HUES64 (cell line): ENCODE measurements around the gene GPR141.

Source experiments
- H3K27ac ChIP-seq: 2 replicates; pipeline ENCODE4 v1.7.0; 2013; ENCODE audit warnings: low read depth, low read length, inconsistent platforms
- H3K27me3 ChIP-seq: 2 replicates; pipeline ENCODE4 v1.6.1; 2013; ENCODE audit warnings: mild to moderate bottlenecking, low read length; ENCODE audit not compliant: insufficient read depth
- H3K36me3 ChIP-seq: 2 replicates; pipeline ENCODE4 v1.6.1; 2013; ENCODE audit warnings: mild to moderate bottlenecking, low read length; ENCODE audit not compliant: insufficient read depth
- H3K4me1 ChIP-seq: 2 replicates; pipeline ENCODE4 v1.6.1; 2013; ENCODE audit warnings: mild to moderate bottlenecking, low read length, moderate library complexity; ENCODE audit not compliant: insufficient read depth
- H3K4me3 ChIP-seq: 2 replicates; pipeline ENCODE4 v1.5.1; 2013; ENCODE audit warnings: mild to moderate bottlenecking, low read length, moderate library complexity
- H3K9ac ChIP-seq: 2 replicates; pipeline ENCODE4 v1.6.1; 2013; ENCODE audit warnings: mild to moderate bottlenecking, low read depth, low read length
- H3K9me3 ChIP-seq: 2 replicates; pipeline ENCODE4 v1.6.1; 2013; ENCODE audit warnings: low read depth, low read length; ENCODE audit not compliant: insufficient read depth
- WGBS: fragments of 150-250, 120-280 bp; methylation state at CpG from one replicate; pipeline ENCODE4 v1.1.7; 2013; ENCODE audit warnings: missing lambda C conversion rate; 5-methylcytosine and 5-hydroxymethylcytosine counted together

GPR141 gene

GRCh38 chr7:37765872-37766525 is 82.4 kb downstream of the GPR141 start:
- H3K9ac ChIP-seq: no peak overlapping the region
- H3K36me3 ChIP-seq: no peaks in the 10 kb centered on the region
- H3K4me1 ChIP-seq: no peaks in the 10 kb centered on the region
- no peak overlapping the region for H3K27ac ChIP-seq
- H3K27me3 ChIP-seq: no peaks in the 10 kb centered on the region
- WGBS: 89% methylated on average over 5 of the region's 6 CpGs
- H3K4me3 ChIP-seq: no peak overlapping the region
- no peaks in the 10 kb centered on the region for H3K9me3 ChIP-seq

GRCh38 chr7:37768611-37769010 is 85.0 kb downstream of the GPR141 start:
- H3K4me1 ChIP-seq: no peaks in the 10 kb centered on the region
- no peaks in the 10 kb centered on the region for H3K36me3 ChIP-seq
- no peak overlapping the region for H3K4me3 ChIP-seq
- no peak overlapping the region for H3K27ac ChIP-seq
- 94% methylated on average over 1 of the region's 1 CpG for WGBS
- no peaks in the 10 kb centered on the region for H3K27me3 ChIP-seq
- H3K9ac ChIP-seq: no peak overlapping the region
- peaks cover 5% of the 10 kb centered on the region; the same call in 1 of the 2 replicates for H3K9me3 ChIP-seq

DNA sequence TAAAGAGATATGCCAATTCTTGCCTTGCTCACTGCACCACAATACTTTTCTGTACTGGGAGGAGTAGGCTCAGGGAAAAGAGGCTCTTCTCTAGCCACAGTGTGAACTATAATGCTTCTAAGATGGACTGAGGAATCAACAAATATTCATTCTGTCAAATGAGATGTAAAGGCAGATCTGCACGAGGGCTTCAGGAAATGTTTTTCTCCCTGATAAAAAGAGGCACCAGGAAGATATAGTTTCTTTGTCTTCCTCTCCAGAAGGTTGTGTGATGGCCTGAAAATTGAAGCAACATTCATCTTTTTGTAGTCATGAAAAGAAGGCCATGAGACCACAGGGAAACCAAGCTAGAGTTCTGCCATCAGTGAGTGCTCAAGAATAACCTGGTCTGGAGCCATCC is 85.7 kb downstream of the GPR141 start:
- Histone ChIP-seq H3K9me3 (peaks cover 8% of the 10 kb centered on the region), H3K4me3 (no peak overlapping the region), H3K27ac (no peak overlapping the region), H3K9ac (no peak overlapping the region), H3K36me3 (no peaks in the 10 kb centered on the region), H3K4me1 (no peaks in the 10 kb centered on the region), H3K27me3 (no peaks in the 10 kb centered on the region)
- WGBS: 95% methylated on average over 1 of the region's 1 CpG

DNA sequence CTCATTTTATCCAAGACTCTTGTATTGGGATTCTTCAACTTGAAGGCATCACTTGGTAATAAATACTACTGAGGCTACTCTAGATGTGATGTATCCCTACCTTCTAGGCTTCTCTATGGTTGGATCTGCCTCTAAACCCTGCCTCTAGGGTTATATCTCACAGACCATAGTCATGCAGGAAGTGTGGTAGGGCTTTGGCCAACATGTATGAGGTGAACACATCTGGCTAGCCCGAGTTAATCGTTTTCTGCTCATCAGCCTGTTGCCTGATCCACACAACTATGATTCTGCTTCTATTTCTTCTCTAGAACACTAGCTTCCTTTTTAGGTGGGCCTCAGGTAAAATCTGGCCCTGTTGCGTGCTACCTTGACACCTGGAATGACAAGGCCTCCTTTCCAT is 86.2 kb downstream of the GPR141 start:
- no peaks in the 10 kb centered on the region for H3K27me3 ChIP-seq
- WGBS: 96% methylated on average over 3 of the region's 3 CpGs
- no peaks in the 10 kb centered on the region for H3K36me3 ChIP-seq
- no peaks in the 10 kb centered on the region for H3K4me1 ChIP-seq
- no peak overlapping the region for H3K27ac ChIP-seq
- H3K9ac ChIP-seq: no peak overlapping the region
- H3K9me3 ChIP-seq: peaks cover 9% of the 10 kb centered on the region
- no peak overlapping the region for H3K4me3 ChIP-seq

GRCh38 chr7:37770838-37771237 is 87.3 kb downstream of the GPR141 start:
- no peaks in the 10 kb centered on the region for H3K27me3 ChIP-seq
- no peak overlapping the region for H3K27ac ChIP-seq
- H3K4me3 ChIP-seq: no peak overlapping the region
- H3K4me1 ChIP-seq: no peaks in the 10 kb centered on the region
- no peaks in the 10 kb centered on the region for H3K36me3 ChIP-seq
- H3K9me3 ChIP-seq: peaks cover 12% of the 10 kb centered on the region
- no peak overlapping the region for H3K9ac ChIP-seq
- 97% methylated on average over 6 of the region's 6 CpGs for WGBS

DNA sequence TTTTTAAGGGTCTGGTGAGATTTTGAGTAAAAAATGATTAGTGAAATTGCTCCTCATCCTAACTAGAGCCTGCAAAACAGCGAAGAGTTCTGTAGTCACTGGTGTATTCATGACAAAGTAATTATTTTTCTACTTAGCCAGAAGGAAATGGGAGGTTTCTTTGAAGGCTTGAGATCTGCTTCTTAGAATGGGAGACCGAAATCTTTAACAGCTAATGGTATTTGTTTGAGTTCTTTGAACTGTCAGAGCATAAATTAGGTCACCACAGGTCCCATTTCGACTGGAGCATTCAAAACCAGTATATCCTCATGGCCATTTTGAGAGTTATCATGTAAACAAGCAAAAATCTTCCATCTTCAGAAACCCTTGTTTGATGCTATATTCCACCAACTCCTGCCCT is 87.8 kb downstream of the GPR141 start:
- Histone ChIP-seq H3K4me3 (no peak overlapping the region), H3K9me3 (peaks cover 17% of the 10 kb centered on the region)

DNA sequence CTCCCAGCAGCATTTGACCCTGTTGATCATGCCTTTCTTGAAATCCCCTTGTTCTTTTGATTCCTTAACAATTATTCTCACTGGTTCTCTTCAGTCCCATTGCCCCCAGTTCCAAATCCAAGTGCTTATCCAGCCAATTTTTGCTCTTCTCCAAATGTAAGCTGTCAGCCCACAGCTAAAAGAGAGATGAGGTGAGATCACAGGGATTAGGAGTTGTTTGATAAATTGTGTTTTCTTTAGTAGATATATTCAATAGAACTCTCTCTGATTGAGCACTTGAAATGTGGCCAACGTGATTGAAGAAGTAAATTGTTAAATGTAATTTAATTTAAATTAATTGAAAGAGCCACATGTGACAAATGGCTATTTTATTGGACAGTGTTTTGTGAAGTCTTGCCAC is 88.2 kb downstream of the GPR141 start:
- Histone ChIP-seq H3K27me3 (no peaks in the 10 kb centered on the region), H3K4me1 (no peaks in the 10 kb centered on the region), H3K27ac (no peak overlapping the region), H3K36me3 (no peaks in the 10 kb centered on the region), H3K9ac (no peak overlapping the region), H3K9me3 (peaks cover 18% of the 10 kb centered on the region), H3K4me3 (no peak overlapping the region)
- 92% methylated on average over 1 of the region's 1 CpG for WGBS

More for the DNA sequence above, 87.8 kb downstream of the GPR141 start:
- no peak overlapping the region for H3K27ac ChIP-seq
- WGBS: 97% methylated on average over 3 of the region's 3 CpGs
- no peaks in the 10 kb centered on the region for H3K27me3 ChIP-seq
- no peaks in the 10 kb centered on the region for H3K4me1 ChIP-seq
- H3K9ac ChIP-seq: no peak overlapping the region
- no peaks in the 10 kb centered on the region for H3K36me3 ChIP-seq

DNA sequence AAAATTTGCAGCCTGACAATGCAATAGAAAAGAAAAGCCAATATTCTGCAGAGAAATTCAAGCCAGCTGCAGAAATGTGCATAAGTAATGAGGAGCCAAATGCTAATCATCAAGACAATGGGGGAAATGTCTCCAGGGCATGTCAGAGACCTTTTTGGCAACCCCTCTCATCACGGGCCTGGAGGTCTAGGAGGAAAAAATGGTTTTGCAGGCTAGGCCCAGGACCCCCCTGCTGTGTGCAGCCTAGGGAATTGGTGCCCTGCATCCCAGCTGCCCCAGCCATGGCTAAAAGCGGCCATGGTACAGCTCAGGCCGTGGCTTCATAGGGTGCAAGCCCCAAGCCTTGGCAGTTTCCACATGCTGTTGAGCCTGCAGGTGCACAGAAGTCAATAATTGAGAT is 92.4 kb downstream of the GPR141 start:
- no peak overlapping the region for H3K9ac ChIP-seq
- no peaks in the 10 kb centered on the region for H3K36me3 ChIP-seq
- H3K4me1 ChIP-seq: no peaks in the 10 kb centered on the region
- 86% methylated on average over 3 of the region's 3 CpGs for WGBS
- no peak overlapping the region for H3K27ac ChIP-seq
- H3K9me3 ChIP-seq: peaks cover 18% of the 10 kb centered on the region
- no peak overlapping the region for H3K4me3 ChIP-seq
- no peaks in the 10 kb centered on the region for H3K27me3 ChIP-seq

GRCh38 chr7:37781156-37781555 is 97.6 kb downstream of the GPR141 start:
- no peaks in the 10 kb centered on the region for H3K36me3 ChIP-seq
- H3K4me3 ChIP-seq: no peak overlapping the region
- no peak overlapping the region for H3K27ac ChIP-seq
- peaks cover 3% of the 10 kb centered on the region for H3K9me3 ChIP-seq
- H3K27me3 ChIP-seq: no peaks in the 10 kb centered on the region
- 97% methylated on average over 2 of the region's 2 CpGs for WGBS
- H3K4me1 ChIP-seq: no peaks in the 10 kb centered on the region
- no peak overlapping the region for H3K9ac ChIP-seq

DNA sequence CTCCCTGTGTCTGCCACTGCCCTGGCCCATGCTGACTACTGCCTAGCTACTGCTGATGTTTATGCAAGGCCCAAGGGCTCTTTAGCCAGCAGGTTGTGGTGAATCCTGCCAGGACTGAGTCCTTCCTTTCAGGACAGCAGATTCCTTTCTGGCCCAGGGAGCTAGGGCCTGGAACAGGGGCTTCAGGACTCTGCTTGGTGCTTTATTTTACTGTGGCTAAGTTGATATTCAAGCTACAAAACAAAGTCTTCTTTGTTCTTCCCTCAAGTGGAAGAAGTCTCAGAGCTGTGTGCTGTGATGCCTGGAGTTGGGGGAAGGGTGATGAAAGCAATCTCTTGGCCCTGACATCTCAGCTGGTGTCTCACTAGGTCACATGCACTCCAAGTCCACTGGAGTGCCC is 98.6 kb downstream of the GPR141 start:
- no peaks in the 10 kb centered on the region for H3K36me3 ChIP-seq
- no peak overlapping the region for H3K27ac ChIP-seq
- no peaks in the 10 kb centered on the region for H3K9me3 ChIP-seq
- H3K9ac ChIP-seq: no peak overlapping the region
- H3K4me3 ChIP-seq: no peak overlapping the region
- H3K27me3 ChIP-seq: no peaks in the 10 kb centered on the region
- H3K4me1 ChIP-seq: no peaks in the 10 kb centered on the region

GRCh38 chr7:37784015-37784414 is 100.4 kb downstream of the GPR141 start:
- no peak overlapping the region for H3K27ac ChIP-seq
- no peaks in the 10 kb centered on the region for H3K27me3 ChIP-seq
- H3K9ac ChIP-seq: no peak overlapping the region
- no peak overlapping the region for H3K4me3 ChIP-seq
- 92% methylated on average over 2 of the region's 3 CpGs for WGBS
- no peaks in the 10 kb centered on the region for H3K36me3 ChIP-seq
- H3K9me3 ChIP-seq: no peaks in the 10 kb centered on the region
- no peaks in the 10 kb centered on the region for H3K4me1 ChIP-seq
